Measurements from ENCODE around the gene DNAJB12. TPM values are rescaled to one million over a fixed set of nuclear protein-coding genes. Genes with fewer than 3 reads are reported as not detected.

DNAJB12 gene
- total and polyA plus RNA-seq, 4 donors: 15.9 to 22.0 (median 18.9) TPM

DNA sequence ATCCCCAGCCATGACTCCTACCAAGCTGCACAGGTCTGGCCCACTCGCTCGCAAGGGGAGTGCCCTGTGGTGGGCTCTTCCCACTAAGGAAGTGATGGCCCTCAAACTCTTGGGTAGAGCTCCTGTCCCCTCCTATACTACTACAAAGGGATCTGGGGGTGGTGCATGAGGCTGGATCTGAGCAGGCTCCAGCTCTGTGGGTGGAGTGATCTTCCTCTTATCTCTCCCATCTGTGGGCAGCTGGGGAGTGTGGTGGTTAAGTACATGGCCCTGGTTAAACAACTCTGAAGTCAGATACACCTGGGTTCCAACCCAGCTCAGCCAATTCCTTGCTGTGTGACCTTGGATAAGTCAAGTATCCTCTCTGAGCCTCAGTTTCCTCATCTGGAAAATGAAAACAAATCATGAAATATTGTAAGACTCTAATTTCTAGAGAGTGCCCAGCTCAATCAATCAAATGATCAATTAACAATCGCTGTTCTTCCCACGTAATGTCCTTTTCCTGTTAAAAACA, 63.6 kb downstream of the DNAJB12 start:
- TF ChIP-seq TAF1 (conservative IDR thresholded peaks at IDR 0.05) (no peak), REST (IDR thresholded peaks at IDR 0.05) (no peak), SP1 (IDR thresholded peaks at IDR 0.05) (no peak), CTCF (IDR thresholded peaks at IDR 0.05; ENCODE audit: low read depth, low read length, missing input control) (no peak), RXRA (IDR thresholded peaks at IDR 0.05) (no peak)
- TF ChIP-seq, protein P1, sequence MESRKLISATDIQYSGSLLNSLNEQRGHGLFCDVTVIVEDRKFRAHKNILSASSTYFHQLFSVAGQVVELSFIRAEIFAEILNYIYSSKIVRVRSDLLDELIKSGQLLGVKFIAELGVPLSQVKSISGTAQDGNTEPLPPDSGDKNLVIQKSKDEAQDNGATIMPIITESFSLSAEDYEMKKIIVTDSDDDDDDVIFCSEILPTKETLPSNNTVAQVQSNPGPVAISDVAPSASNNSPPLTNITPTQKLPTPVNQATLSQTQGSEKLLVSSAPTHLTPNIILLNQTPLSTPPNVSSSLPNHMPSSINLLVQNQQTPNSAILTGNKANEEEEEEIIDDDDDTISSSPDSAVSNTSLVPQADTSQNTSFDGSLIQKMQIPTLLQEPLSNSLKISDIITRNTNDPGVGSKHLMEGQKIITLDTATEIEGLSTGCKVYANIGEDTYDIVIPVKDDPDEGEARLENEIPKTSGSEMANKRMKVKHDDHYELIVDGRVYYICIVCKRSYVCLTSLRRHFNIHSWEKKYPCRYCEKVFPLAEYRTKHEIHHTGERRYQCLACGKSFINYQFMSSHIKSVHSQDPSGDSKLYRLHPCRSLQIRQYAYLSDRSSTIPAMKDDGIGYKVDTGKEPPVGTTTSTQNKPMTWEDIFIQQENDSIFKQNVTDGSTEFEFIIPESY (IDR thresholded peaks at IDR 0.05): no peak
- H3K27me3 ChIP-seq (ENCODE audit: control insufficient read depth in 4 of 4, insufficient read depth in 4 of 4, low read length in 3 of 4): no peaks in the 10 kb centered on the region
- H3K36me3 ChIP-seq (ENCODE audit: control insufficient read depth in 4 of 4, insufficient read depth in 3 of 4, low read depth in 1 of 4, low read length in 3 of 4): no peaks in the 10 kb centered on the region
- no peaks in the 10 kb centered on the region for H3K9me3 ChIP-seq (ENCODE audit: control insufficient read depth in 4 of 4, low read length in 3 of 4)
- no peak for DNase-seq (ENCODE audit: low spot score)
- no peak overlapping the region for H3K9ac ChIP-seq (ENCODE audit: low read depth in 1 of 2, low read length in 2 of 2)
- no peak overlapping the region for H3K4me3 ChIP-seq (ENCODE audit: low read depth in 1 of 3, low read length in 3 of 3)
- no peak overlapping the region for H3K27ac ChIP-seq (ENCODE audit: low read depth in 1 of 2, low read length in 2 of 2)
- H3K4me1 ChIP-seq (ENCODE audit: control insufficient read depth in 4 of 4, insufficient read depth in 4 of 4, low read length in 3 of 4): no peaks in the 10 kb centered on the region
- 97% methylated on average over 4 of the region's 4 CpGs for WGBS

DNA sequence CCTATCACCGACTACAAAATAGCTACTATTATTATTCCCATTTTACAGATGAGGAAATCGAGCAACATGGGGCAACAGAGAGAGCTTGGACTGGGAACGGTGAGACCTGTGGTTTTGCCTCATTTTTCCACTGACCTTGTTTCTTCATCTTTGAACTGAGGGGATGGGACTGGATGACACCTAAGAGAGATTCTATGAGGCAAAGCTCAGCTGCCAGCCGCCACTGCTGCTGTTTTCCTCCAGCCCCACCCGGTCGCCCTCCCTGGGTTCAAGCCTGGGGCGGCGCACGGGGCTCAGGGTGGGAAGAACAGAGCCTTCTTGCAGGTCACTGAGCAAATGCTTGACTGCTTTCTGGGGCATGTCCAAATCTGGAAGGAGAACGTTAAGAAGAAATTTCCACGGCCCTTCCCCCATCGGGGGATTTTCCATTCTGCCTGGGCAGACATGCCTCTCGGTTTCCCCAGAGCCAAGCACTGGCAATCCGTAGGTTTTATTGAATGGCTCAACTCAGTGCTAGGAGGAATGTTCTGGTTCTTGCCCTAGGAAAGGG, 68.7 kb downstream of the DNAJB12 start:
- H3K9ac ChIP-seq (ENCODE audit: low read depth in 1 of 2, low read length in 2 of 2): no peak overlapping the region
- no peak overlapping the region for H3K4me3 ChIP-seq (ENCODE audit: low read depth in 1 of 3, low read length in 3 of 3)
- H3K36me3 ChIP-seq (ENCODE audit: control insufficient read depth in 4 of 4, insufficient read depth in 3 of 4, low read depth in 1 of 4, low read length in 3 of 4): no peaks in the 10 kb centered on the region
- no peaks in the 10 kb centered on the region for H3K27me3 ChIP-seq (ENCODE audit: control insufficient read depth in 4 of 4, insufficient read depth in 4 of 4, low read length in 3 of 4)
- no peak for DNase-seq (ENCODE audit: low spot score)
- H3K27ac ChIP-seq (ENCODE audit: low read depth in 1 of 2, low read length in 2 of 2): no peak overlapping the region
- no peaks in the 10 kb centered on the region for H3K9me3 ChIP-seq (ENCODE audit: control insufficient read depth in 4 of 4, low read length in 3 of 4)
- 77% methylated on average over 14 of the region's 14 CpGs for WGBS
- no peaks in the 10 kb centered on the region for H3K4me1 ChIP-seq (ENCODE audit: control insufficient read depth in 4 of 4, insufficient read depth in 4 of 4, low read length in 3 of 4)
- TF ChIP-seq YY1 (IDR thresholded peaks at IDR 0.05): no peak
- TF ChIP-seq SP1 (IDR thresholded peaks at IDR 0.05): no peak
- TF ChIP-seq NR2F2 (IDR thresholded peaks at IDR 0.05): no peak
- no peak for TF ChIP-seq JUND (IDR thresholded peaks at IDR 0.05)
- no peak for TF ChIP-seq RXRA (IDR thresholded peaks at IDR 0.05)
- no peak for TF ChIP-seq EGR1 (IDR thresholded peaks at IDR 0.05; ENCODE audit: low read depth in 2 of 2)
- no peak for TF ChIP-seq CTCF (IDR thresholded peaks at IDR 0.05; ENCODE audit: low read depth, low read length, missing input control)
- TF ChIP-seq REST (IDR thresholded peaks at IDR 0.05): no peak
- TF ChIP-seq FOXA2 (IDR thresholded peaks at IDR 0.05): no peak
- TF ChIP-seq FOXA1 (IDR thresholded peaks at IDR 0.05): no peak
- TF ChIP-seq, protein P1 (IDR thresholded peaks at IDR 0.05): no peak
- TF ChIP-seq, protein P2, sequence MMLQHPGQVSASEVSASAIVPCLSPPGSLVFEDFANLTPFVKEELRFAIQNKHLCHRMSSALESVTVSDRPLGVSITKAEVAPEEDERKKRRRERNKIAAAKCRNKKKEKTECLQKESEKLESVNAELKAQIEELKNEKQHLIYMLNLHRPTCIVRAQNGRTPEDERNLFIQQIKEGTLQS (IDR thresholded peaks at IDR 0.05): no peak
- TF ChIP-seq RAD21 (IDR thresholded peaks at IDR 0.05): no peak

Measured in liver (tissue), 9 donors.